NCI-H460 (cell line): ENCODE results near the gene PVALB. TPM values are rescaled to one million over a fixed set of nuclear protein-coding genes. Genes with fewer than 3 reads are reported as not detected.

ENCODE experiments used
- DNase-seq: peaks from one replicate; pipeline ENCODE4 v3.0.0-alpha.2; 2016; ENCODE audit warnings: low read depth; ENCODE audit errors: extremely low read depth
- total RNA-seq: library from RNA; depleted of rRNA; stranded (reverse); fragments of >200 nt; shearing (Covaris generic); gene quantifications from 2 replicates; pipeline ENCODE4 v1.2.3, GENCODE V29; 2014

Gene PVALB
- total RNA-seq, 1 experiment from 2014 or later = not detected

DNA sequence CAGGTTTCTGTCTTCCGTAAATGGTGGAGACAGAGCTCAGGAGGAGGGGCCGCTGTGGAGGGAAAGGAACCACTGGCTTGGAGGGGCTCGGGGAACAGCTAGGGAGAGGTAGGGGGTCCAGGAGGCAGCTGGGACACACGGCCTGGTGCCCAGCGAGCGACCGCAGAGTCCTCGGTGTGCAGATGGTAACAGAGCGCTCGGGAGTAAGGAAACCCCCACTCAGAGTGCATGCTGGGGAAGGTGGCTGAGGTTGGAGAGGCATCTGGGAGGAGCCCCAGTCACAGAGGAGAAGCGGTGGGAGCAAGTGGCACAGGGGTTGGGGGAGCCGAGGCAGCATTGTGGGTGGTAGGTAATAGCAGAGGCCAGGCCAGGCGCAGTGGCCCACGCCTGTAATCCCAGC, 33.2 kb upstream of the PVALB start:
- DNase-seq = no peak

DNA sequence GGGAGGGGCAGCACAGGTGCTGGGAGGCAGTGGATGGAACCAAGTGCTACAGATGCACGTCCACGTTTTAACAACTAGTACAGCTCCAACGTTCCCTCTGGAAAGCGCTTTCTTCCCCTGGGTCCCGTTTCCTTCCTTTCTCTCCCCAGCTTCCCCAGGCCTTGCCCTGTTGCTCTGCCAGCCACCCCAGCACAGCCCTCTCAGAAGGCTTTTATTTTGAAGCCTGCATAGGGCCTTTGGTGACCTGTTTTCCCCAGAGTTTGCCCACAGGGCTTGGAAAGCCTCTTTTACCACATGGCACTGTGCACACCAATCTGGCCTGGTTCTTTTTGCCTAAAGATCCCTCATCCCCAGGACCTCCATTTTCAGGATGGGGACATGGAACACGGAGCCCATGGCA, 30.1 kb upstream of the PVALB start:
- DNase-seq = no peak

DNA sequence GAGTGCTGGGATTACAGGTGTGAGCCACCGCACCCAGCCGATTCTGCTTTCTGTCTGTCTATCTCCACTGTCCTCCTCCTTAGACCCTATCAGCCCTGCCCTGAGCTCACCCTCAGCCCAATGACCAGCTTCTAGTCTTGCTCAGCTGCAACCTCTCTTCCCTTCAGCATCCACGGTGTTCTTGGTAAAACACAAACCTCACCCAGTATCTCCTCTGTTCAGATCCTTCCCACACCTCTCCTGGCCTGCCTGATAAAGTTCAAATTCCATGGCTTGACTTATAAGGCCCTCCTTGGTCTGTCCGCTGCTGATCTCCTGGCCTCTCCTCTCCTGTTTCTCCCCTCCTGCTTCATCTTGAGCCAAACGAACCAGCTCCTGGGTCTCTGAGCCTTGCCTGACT, 29.4 kb upstream of the PVALB start:
- no peak for DNase-seq

DNA sequence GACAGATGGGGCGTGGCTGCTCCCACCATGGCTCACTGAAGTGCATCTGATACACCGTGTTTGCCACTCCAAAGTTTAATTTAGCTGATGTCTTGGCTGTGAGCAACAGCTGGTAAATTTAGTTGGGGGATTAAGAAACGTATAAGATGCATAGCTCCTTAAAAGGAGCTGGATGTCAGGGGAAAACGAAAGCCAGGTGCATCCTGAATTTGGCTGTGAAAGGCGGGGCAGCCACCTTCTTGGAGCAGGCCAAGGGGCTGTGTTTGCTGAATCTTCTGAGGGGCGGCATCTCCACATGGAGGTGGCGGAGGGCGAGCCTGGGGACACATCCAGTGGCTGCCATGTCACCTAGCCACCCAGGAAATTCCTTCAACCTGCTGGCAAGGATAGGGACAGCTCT, 23.3 kb upstream of the PVALB start:
- no peak for DNase-seq

DNA sequence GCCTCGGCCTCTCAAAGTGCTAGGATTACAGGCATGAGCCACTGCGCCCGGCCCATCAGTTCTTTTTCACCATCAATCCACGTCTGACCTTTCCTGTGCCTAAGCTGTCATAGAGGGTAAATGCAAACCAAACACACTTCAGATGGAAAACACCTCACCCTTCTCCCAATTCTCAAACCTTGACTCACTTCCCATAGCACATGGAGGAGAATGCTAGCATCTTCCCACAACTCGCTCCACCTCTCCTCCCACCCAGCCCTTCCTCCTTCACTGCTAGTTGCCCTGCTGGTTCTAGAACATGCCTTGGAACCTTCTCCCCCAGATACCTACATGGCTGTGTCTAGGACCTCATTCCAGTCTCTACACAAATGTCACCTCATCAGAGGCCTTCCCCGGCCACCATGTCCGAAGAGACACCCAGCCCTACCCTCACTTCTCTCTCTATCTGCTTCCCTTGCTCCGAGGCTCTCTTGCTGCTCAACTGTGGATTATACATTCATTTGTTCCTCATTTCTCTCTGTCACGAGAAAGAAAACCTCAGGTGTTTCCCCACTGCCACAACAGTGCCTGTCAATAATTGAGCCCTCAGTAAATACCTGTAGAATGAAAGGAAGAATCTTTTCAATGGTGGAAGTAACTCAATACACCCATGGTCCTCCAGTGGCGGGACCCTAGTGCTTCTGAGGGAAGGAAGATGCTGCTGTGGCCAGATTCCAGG, 22.7 kb upstream of the PVALB start:
- DNase-seq = no peak

DNA sequence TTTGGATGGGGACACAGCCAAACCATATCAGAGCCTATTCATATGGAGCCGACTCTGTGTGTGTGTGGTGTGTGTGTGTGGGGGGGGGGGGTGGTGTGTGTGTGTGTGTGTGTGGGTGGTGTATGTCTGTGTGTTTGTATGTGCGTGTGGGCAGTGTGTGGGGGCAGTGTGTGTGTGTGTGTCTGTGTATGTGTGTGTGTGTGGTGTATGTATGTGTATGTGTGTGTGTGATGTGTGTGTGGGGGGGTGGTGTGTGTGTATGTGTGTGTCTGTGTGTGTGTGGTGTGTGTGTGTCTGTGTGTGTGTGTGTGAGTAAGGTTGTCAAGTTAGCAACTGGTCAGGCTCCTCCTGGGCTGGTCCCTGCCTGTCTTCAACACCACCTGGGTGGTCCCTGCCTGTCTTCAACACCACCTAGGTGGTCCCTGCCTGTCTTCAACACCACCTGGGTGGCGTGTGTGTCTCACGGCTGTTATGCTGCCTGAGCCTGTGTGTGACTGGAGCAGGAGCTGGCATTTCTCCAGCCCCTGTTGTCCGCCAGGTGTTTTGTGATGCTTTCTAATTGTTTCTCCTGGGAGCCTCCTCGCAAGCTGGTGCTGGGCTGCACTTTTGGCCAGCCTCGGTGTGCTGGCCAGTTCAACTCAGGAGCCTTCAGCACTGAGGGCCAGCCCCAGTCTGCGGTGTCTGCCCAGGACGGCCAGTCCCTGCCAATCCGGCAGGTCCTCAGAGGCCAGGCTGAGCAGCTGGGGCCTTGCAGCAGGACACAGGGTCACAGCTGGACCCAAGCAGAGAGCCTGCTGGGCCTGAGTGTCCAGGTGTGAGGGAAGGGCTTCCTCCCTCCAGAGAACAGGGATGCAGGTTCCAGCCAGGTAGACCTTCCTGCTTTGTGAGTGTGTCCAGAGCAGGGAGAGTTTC, 21.5 kb upstream of the PVALB start:
- no peak for DNase-seq

DNA sequence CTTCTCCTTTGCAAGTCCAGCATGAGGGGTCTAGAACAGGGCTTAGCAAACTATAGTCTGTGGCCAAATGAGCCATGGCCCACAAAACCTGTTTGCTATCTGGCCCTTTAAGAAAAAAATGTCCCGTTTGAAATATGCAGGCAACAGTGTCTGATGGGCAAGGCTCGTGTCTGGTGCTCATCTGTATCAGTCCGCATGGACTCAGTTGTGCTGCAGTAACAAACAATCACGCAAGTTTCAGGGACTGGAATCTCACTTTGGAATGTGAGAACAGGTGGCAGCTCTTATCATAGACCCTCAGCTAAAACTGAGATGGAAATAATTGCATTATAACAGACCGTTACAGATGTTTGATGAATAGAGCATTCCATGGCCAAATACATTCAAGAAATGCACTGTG, 19.1 kb upstream of the PVALB start:
- DNase-seq = no peak

DNA sequence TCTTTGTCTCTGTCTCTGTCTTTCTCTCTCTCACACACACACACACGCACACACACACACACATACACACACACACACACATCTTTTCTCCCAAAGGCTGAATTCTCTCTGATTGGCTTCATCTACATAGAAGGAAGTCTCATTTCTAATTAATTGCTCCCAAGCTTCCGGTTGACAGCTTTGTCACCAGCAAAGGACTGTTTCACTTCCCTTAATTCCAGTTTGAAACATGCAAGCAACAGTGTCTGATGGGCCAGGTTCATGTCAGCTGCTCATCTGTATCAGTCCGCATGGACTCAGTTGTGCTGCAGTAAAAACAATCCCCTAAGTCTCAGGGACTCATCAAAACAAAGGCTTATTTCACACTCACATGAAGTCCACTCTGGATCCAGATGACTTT, 16.2 kb upstream of the PVALB start:
- DNase-seq = no peak

DNA sequence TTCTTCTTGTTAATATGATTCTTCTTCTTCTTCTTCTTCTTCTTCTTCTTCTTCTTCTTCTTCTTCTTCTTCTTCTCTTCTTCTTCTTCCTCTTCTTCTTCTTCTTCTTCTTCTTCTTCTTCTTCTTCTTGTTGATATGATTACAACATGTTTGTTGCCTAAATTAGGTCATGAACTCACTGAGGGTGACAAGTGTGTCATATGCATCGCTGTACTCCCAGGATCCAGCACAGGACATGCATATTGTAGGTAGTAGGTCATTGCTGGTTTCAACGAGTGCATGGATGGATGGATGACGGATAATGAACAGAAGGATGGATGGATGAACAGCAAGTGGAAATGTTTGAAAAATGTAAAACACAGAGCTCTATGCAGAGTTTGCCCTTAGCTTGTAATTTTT, 14.9 kb upstream of the PVALB start:
- no peak for DNase-seq

DNA sequence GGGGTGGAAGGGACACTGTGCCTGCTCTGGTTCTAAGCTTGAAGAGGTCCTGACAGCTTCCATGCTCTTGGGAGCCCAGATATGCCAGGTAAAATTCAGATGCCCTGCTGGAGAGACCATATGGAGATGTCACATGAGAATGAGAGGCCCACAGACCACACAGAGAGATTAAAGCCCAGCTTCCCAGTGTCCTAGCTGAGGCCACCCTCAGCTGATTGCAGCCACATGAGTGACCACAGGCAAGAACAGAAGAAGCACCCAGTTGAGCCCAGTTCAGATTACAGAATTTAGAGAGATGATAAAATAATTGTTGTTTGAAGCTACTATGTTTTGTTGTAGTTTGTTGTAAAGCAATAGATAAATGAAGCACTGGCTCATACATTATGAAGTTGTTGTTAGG, 14.4 kb upstream of the PVALB start:
- DNase-seq = no peak

DNA sequence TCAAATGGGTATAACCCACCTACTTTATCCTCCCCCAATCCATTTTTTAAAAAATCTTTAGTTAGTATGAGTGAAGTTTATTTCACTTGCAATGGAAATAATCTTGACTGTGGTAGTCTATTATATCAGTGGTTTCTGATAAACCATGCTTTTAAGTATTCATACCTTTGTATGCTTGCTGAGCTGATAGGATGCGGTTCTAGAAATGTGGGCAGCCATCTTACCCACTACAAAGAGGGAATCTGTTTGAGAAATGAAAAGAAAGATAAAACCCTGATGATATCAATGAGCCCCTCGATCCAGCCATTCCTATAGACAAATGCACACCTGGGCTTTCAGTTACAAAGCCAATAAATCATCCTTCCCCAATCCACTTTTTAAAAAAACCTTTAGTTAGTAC, 13.8 kb upstream of the PVALB start:
- DNase-seq = no peak

DNA sequence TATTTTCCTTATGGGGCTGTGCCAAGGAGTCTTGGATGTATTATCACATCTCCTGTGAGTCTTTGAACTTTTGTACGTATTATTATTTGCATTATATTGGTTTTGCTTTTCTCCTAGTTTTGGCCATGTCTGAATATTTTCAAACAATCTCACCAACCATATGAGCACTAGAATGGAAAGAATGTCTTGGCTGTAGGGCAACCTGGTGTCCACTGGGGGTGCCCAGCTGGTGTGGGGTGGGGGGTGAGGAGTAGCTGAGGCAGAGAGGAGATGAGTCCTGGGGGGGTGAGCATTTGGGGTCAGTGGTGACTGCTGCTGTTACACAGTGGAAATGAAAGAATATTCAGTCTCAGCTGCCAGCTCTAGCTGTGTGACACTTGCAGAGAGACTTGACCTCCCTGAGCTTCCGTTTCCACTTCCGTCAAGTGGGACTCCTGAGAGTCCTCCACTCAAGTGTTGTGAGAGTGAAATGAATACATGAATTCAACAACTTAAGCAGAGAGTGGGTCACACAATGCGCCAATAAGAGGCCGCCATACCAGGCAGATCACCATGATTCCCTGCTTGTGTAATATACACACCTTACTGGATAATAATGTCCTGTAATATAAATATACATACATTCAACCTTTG, 12.7 kb upstream of the PVALB start:
- no peak for DNase-seq

DNA sequence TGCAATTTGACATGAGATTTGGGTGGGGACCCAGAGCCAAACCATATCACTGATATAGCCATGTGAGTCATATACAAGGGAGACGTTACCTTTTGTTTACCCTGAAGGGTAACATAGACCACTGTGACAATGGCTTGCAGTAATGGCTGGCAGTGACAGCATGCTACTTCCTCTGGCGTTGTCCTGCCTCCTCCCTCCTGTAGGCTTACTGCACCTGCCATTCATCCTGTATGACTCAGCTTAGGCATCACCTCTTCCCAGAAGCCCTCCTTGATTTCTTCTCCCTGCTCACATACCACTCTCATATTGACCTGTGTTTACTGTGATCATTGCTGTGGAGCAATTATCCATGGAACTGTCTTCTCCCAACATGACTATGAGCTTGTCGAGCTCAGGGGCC, 12.0 kb upstream of the PVALB start:
- DNase-seq = no peak

DNA sequence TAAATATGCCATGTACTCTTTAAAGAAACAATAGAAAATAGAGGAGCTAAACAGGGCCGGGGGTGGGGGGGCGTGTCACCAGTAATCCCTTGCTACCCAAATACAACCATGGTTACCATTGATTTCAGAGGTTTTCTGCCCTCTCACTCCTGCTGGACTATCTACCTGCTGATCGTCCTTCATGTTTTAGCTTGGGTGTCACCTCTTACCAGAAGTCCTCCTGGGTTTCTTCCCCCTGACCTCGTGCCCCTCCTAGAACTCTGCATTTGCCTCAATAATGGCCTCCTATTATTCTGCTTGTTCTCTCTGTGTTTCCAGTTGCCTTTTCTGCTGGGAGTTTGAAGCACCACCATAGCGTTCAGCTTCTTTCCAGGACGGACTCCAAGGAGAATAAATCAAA, 9.4 kb upstream of the PVALB start:
- DNase-seq = no peak

DNA sequence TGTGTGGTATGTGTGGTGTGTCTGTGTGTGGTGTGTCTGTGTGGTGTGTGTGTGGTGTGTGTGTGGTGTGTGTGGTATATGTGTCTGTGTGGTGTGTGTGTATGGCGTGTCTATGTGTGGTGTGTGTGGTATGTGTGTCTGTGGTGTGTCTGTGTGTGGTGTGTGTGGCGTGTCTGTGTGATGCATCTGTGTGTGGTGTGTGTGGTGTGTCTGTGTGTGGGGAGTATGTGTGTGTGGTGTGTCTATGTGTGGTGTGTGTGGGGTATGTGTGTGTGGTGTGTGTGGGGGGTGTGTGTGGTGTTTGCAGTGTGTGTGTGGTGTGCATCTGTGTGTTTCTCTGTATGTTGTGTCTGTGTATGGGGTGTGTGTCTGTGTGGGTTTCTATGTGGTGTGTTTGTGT, 7.8 kb upstream of the PVALB start:
- no peak for DNase-seq

DNA sequence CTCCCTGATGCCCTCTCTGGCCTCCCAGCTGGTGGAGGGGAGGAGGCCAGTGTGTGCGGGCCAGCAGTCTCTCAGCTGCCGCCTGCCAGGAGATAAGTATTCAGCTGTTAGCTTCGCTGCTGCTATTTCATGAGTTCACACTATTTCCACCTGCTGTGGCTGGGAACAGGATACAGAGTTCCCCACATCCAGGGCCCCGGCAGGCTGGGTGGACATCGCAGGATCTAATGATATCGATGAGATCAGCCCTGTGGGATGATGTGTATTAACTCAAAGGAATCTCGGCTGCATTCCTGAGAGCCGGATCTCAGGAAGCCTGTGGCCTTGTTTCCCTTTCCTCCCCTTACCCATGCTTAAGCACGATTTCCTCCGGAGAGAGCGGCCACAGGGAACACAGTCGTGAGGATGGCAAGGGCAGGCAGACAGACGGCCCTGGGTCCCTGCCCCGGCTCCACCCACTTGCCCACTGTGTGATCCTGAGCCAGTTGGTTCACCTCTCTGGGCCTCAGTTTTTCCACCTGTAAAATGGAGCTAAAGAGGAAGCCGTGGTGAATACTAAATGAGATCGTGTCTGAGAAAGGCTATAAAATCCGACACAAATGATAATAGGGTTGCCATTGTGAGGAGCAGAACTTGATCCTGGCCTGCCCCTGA, 6.5 kb upstream of the PVALB start:
- no peak for DNase-seq

DNA sequence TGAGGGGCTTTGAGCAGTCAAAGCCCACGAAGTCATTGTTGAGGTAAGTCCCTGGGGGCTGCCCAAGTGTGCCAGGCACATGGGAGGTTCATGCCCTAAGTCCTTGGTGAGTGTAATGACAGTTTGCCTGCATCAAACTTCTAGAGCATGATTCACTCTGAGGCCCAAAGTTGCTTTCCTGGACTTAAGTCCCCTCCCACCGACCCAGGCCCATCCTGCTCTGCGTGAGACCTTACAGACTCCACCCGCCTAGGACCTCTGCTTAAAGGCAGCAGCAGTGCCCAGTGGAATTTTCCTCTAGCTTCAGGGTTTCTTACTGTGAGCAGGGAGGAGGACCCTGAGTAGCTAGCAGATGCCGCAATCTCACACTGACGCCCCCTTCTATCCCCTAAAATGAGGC, 5.7 kb upstream of the PVALB start:
- DNase-seq = no peak

DNA sequence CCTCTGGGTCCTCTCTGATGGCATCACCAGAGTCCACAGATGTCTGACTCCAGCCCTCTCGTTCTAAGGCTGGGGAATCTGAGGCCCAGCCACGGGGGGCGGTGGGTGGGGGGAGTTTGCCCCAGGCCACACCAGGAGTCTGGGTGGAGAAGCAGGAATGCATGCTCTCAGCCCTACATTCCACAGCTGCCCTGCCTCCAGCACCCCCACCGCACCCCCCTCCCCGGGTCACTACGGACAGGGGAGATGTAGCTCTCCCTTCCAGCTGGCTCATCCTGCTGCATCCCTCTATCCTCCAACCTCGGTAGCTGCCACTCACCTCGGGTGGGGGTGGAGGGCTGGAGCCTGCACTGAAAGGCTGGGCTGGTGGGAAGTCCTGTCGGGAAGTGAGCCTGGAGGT, 2.3 kb upstream of the PVALB start:
- DNase-seq = no peak

DNA sequence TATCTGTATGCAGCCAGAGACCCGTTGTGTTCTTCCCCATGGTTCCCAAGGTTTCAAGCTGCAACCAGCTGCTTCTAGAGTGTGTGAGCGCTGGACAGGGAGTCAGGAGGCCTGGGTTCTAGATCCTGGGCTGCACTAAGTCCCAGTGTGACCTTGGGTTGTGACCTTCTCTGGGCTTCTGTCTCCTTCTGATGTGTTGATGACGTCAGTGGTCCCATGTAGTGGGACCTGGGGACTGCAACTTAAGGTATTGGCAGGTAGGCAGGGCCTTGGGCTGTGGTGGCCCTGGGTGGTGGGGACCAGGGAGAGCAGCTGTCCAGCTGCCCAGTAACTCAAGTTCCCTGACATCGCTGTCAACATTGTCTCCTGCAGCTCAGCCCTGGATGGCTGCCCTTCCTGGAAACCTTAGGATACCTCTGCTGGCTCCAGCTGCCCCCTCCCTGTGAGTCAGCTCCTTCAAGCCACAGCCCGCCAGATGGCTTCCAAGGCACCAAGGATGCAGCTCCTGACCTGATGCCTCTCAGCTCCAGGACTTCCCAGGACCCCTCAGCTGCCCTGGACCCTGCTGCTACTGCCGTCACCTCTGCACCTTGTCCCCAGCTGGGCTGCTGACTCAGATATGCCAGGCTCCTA, 1.3 kb upstream of the PVALB start:
- no peak for DNase-seq

DNA sequence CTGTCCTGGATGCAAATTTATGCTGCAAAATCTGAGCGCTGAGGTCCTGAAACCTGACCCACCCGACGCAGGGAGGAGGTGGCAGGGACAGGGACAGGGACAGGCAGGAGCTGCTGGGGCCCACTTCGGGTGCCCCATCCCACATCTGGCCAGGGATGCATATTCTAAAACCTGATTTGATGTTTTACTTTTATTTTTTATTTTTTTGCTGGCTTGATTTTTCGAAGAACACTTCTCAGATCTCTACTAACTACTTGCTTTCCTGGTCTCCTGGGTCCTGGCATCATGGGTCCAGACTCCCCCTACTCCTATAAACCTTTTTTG, 652 bp upstream of the PVALB start:
- no peak for DNase-seq

DNA sequence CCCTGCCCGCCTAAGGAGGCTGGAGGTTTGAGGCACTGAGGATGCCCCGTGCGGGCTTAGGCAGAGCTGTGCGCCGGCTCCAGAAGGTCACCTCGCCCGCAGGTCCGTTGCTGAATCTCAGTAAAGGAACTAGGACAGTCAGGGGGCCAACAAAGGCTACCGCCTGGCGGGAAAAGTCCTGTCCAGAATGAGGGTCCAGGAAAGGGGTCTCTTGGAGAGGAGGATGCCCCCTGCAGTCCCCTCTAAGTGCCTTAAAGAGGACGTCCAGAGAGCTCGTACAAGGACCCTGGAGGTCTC, 548 bp downstream of the PVALB start:
- no peak for DNase-seq
